ENCODE results near the gene CDK16.

CDK16 gene

GRCh38 chrX:47170861-47171692 lies 47.4 kb upstream of the CDK16 start:
- H2BK120ac ChIP-seq (ENCODE audit: low read depth, low read length) = no peak overlapping the region
- DNase-seq = no peak
- H3K18ac ChIP-seq (ENCODE audit: low read depth in 1 of 2, low read length in 2 of 2) = no peak overlapping the region
- H3K36me3 ChIP-seq (ENCODE audit: control insufficient read depth in 1 of 2, insufficient read depth in 2 of 2, low read depth in 1 of 2, low read length in 2 of 2) = peaks cover 48 to 69% of the 10 kb centered on the region in 2 experiments
- H3K27ac ChIP-seq (ENCODE audit: low read length, poor library complexity, severe bottlenecking) = no peak overlapping the region
- H3K4me3 ChIP-seq (ENCODE audit: insufficient read depth in 1 of 2, low read depth in 1 of 2, low read length in 2 of 2) = no peak overlapping the region
- H2BK12ac ChIP-seq (ENCODE audit: low read length in 2 of 2) = no peak overlapping the region
- WGBS = 96% methylated on average over 17 of the region's 34 CpGs
- H2BK5ac ChIP-seq (ENCODE audit: low read depth, low read length, poor library complexity, severe bottlenecking) = no peak overlapping the region
- no peak overlapping the region for H2AK5ac ChIP-seq (ENCODE audit: low read length, severe bottlenecking)
- H2BK15ac ChIP-seq (ENCODE audit: low read depth, poor library complexity, severe bottlenecking) = no peak overlapping the region
- no peak overlapping the region for H3K9ac ChIP-seq (ENCODE audit: low read length)
- H3K27me3 ChIP-seq (ENCODE audit: control insufficient read depth in 1 of 2, insufficient read depth in 1 of 2, low read length in 2 of 2) = peaks cover 0 to 31% of the 10 kb centered on the region in 2 experiments
- peaks cover 1% of the 10 kb centered on the region for H3K4me1 ChIP-seq (ENCODE audit: control insufficient read depth, insufficient read depth, low read depth, low read length)
- H4K91ac ChIP-seq (ENCODE audit: low read length) = no peak overlapping the region
- H3K79me1 ChIP-seq (replicated peaks; ENCODE audit: low read length, poor library complexity, severe bottlenecking) = peaks cover 46% of the 10 kb centered on the region
- H3K9me3 ChIP-seq (ENCODE audit: control insufficient read depth, low read length) = no peaks in the 10 kb centered on the region
- H2AFZ ChIP-seq (ENCODE audit: low read depth, low read length) = no peak overlapping the region
- no peak overlapping the region for H3K23ac ChIP-seq (ENCODE audit: low read length in 2 of 2)
- H3K14ac ChIP-seq (ENCODE audit: low read length in 2 of 2) = no peak overlapping the region
- no peak overlapping the region for H3K4ac ChIP-seq (ENCODE audit: low read depth in 1 of 2, low read length in 2 of 2)
- H3K4me2 ChIP-seq (ENCODE audit: low read length, poor library complexity, severe bottlenecking) = no peak overlapping the region
- H4K8ac ChIP-seq (ENCODE audit: low read length) = no peak overlapping the region

- no peak overlapping the region for H4K91ac ChIP-seq (ENCODE audit: low read length)
- no peak overlapping the region for H4K8ac ChIP-seq (ENCODE audit: low read length)
- no peak overlapping the region for H2BK12ac ChIP-seq (ENCODE audit: low read length in 2 of 2)
- H3K27me3 ChIP-seq (ENCODE audit: control insufficient read depth in 1 of 2, insufficient read depth in 1 of 2, low read length in 2 of 2) = peaks cover 0 to 37% of the 10 kb centered on the region in 2 experiments
- no peak overlapping the region for H2AK5ac ChIP-seq (ENCODE audit: low read length, severe bottlenecking)
- H3K27ac ChIP-seq (ENCODE audit: low read length, poor library complexity, severe bottlenecking) = no peak overlapping the region
- H3K23ac ChIP-seq (ENCODE audit: low read length in 2 of 2) = no peak overlapping the region
- H2BK15ac ChIP-seq (ENCODE audit: low read depth, poor library complexity, severe bottlenecking) = no peak overlapping the region
- no peak overlapping the region for H3K4ac ChIP-seq (ENCODE audit: low read depth in 1 of 2, low read length in 2 of 2)
- peaks cover 46% of the 10 kb centered on the region for H3K79me1 ChIP-seq (replicated peaks; ENCODE audit: low read length, poor library complexity, severe bottlenecking)
- no peaks in the 10 kb centered on the region for H3K9me3 ChIP-seq (ENCODE audit: control insufficient read depth, low read length)
- H3K9ac ChIP-seq (ENCODE audit: low read length) = no peak overlapping the region
- no peaks in the 10 kb centered on the region for H3K4me1 ChIP-seq (ENCODE audit: control insufficient read depth, insufficient read depth, low read depth, low read length)
- no peak for DNase-seq
- peaks cover 57 to 75% of the 10 kb centered on the region in 2 experiments for H3K36me3 ChIP-seq (ENCODE audit: control insufficient read depth in 1 of 2, insufficient read depth in 2 of 2, low read depth in 1 of 2, low read length in 2 of 2)
- H3K14ac ChIP-seq (ENCODE audit: low read length in 2 of 2) = no peak overlapping the region
- WGBS = 86% methylated on average over 2 of the region's 2 CpGs
- H2BK120ac ChIP-seq (ENCODE audit: low read depth, low read length) = no peak overlapping the region
- no peak overlapping the region for H3K4me2 ChIP-seq (ENCODE audit: low read length, poor library complexity, severe bottlenecking)
- no peak overlapping the region for H2AFZ ChIP-seq (ENCODE audit: low read depth, low read length)
- H2BK5ac ChIP-seq (ENCODE audit: low read depth, low read length, poor library complexity, severe bottlenecking) = no peak overlapping the region
- H3K4me3 ChIP-seq (ENCODE audit: insufficient read depth in 1 of 2, low read depth in 1 of 2, low read length in 2 of 2) = no peak overlapping the region
- no peak overlapping the region for H3K18ac ChIP-seq (ENCODE audit: low read depth in 1 of 2, low read length in 2 of 2)
Observed at GRCh38 chrX:47171996-47172395, 46.5 kb upstream of the CDK16 start.

- Histone ChIP-seq H2AK5ac (ENCODE audit: low read length, severe bottlenecking) (no peak overlapping the region), H2BK12ac (ENCODE audit: low read length in 2 of 2) (no peak overlapping the region), H3K4me2 (ENCODE audit: low read length, poor library complexity, severe bottlenecking) (no peak overlapping the region), H3K79me1 (replicated peaks; ENCODE audit: low read length, poor library complexity, severe bottlenecking) (peaks cover 46% of the 10 kb centered on the region), H2BK15ac (ENCODE audit: low read depth, poor library complexity, severe bottlenecking) (no peak overlapping the region), H3K23ac (ENCODE audit: low read length in 2 of 2) (no peak overlapping the region), H3K4ac (ENCODE audit: low read depth in 1 of 2, low read length in 2 of 2) (no peak overlapping the region), H2BK5ac (ENCODE audit: low read depth, low read length, poor library complexity, severe bottlenecking) (no peak overlapping the region), H3K9ac (ENCODE audit: low read length) (no peak overlapping the region), H2AFZ (ENCODE audit: low read depth, low read length) (no peak overlapping the region), H3K36me3 (ENCODE audit: control insufficient read depth in 1 of 2, insufficient read depth in 2 of 2, low read depth in 1 of 2, low read length in 2 of 2) (peaks cover 63 to 80% of the 10 kb centered on the region in 2 experiments), H3K27me3 (ENCODE audit: control insufficient read depth in 1 of 2, insufficient read depth in 1 of 2, low read length in 2 of 2) (peaks cover 0 to 41% of the 10 kb centered on the region in 2 experiments), H3K4me3 (ENCODE audit: insufficient read depth in 1 of 2, low read depth in 1 of 2, low read length in 2 of 2) (no peak overlapping the region), H3K9me3 (ENCODE audit: control insufficient read depth, low read length) (no peaks in the 10 kb centered on the region), H4K8ac (ENCODE audit: low read length) (no peak overlapping the region), H3K18ac (ENCODE audit: low read depth in 1 of 2, low read length in 2 of 2) (no peak overlapping the region), H3K14ac (ENCODE audit: low read length in 2 of 2) (no peak overlapping the region), H2BK120ac (ENCODE audit: low read depth, low read length) (no peak overlapping the region), H4K91ac (ENCODE audit: low read length) (no peak overlapping the region), H3K4me1 (ENCODE audit: control insufficient read depth, insufficient read depth, low read depth, low read length) (no peaks in the 10 kb centered on the region), H3K27ac (ENCODE audit: low read length, poor library complexity, severe bottlenecking) (no peak overlapping the region)
- no peak for DNase-seq
- 97% methylated on average over 6 of the region's 7 CpGs for WGBS
Observed at GRCh38 chrX:47172549-47172948, 45.9 kb upstream of the CDK16 start.

GRCh38 chrX:47172971-47173792 lies 45.3 kb upstream of the CDK16 start:
- Histone ChIP-seq H3K79me1 (replicated peaks; ENCODE audit: low read length, poor library complexity, severe bottlenecking) (peaks cover 49% of the 10 kb centered on the region), H3K9ac (ENCODE audit: low read length) (no peak overlapping the region), H3K14ac (ENCODE audit: low read length in 2 of 2) (no peak overlapping the region), H3K18ac (ENCODE audit: low read depth in 1 of 2, low read length in 2 of 2) (no peak overlapping the region), H3K36me3 (ENCODE audit: control insufficient read depth in 1 of 2, insufficient read depth in 2 of 2, low read depth in 1 of 2, low read length in 2 of 2) (peaks cover 68 to 87% of the 10 kb centered on the region in 2 experiments), H4K8ac (ENCODE audit: low read length) (no peak overlapping the region), H3K23ac (ENCODE audit: low read length in 2 of 2) (no peak overlapping the region), H2BK15ac (ENCODE audit: low read depth, poor library complexity, severe bottlenecking) (no peak overlapping the region), H3K4ac (ENCODE audit: low read depth in 1 of 2, low read length in 2 of 2) (no peak overlapping the region), H2BK5ac (ENCODE audit: low read depth, low read length, poor library complexity, severe bottlenecking) (no peak overlapping the region), H3K4me3 (ENCODE audit: insufficient read depth in 1 of 2, low read depth in 1 of 2, low read length in 2 of 2) (no peak overlapping the region), H2BK120ac (ENCODE audit: low read depth, low read length) (no peak overlapping the region), H4K91ac (ENCODE audit: low read length) (no peak overlapping the region), H3K27ac (ENCODE audit: low read length, poor library complexity, severe bottlenecking) (no peak overlapping the region), H2AK5ac (ENCODE audit: low read length, severe bottlenecking) (no peak overlapping the region), H3K4me1 (ENCODE audit: control insufficient read depth, insufficient read depth, low read depth, low read length) (no peaks in the 10 kb centered on the region), H2BK12ac (ENCODE audit: low read length in 2 of 2) (no peak overlapping the region), H3K27me3 (ENCODE audit: control insufficient read depth in 1 of 2, insufficient read depth in 1 of 2, low read length in 2 of 2) (peaks cover 0 to 47% of the 10 kb centered on the region in 2 experiments), H3K4me2 (ENCODE audit: low read length, poor library complexity, severe bottlenecking) (no peak overlapping the region), H3K9me3 (ENCODE audit: control insufficient read depth, low read length) (no peaks in the 10 kb centered on the region), H2AFZ (ENCODE audit: low read depth, low read length) (no peak overlapping the region)
- DNase-seq = no peak
- WGBS = 97% methylated on average over 17 of the region's 18 CpGs
